AG09309 (cell line): ENCODE measurements around the gene GLE1.
"Not testable (repeated sequence)": the region's sequence is repeated elsewhere in the genome, so short reads cannot be mapped to it uniquely, and the experiment has no call there.

Experiments
- DNase-seq: peaks from one replicate; pipeline ENCODE4 v3.0.0-alpha.2; 2010; ENCODE audit warnings: low read depth
- H3K4me3 ChIP-seq: 2 replicates; pipeline ENCODE4 v1.5.1; 2011; ENCODE audit warnings: mild to moderate bottlenecking, low read depth, low read length, moderate library complexity; ENCODE audit not compliant: control insufficient read depth
- TF ChIP-seq, protein P1 (sequence below): IDR thresholded peaks from 2 replicates; pipeline ENCODE4 v1.5.1; 2011; ENCODE audit warnings: mild to moderate bottlenecking, low read depth, low read length, inconsistent platforms; ENCODE audit not compliant: insufficient read depth, control insufficient read depth; ENCODE audit errors: missing control alignments

Gene GLE1

DNA sequence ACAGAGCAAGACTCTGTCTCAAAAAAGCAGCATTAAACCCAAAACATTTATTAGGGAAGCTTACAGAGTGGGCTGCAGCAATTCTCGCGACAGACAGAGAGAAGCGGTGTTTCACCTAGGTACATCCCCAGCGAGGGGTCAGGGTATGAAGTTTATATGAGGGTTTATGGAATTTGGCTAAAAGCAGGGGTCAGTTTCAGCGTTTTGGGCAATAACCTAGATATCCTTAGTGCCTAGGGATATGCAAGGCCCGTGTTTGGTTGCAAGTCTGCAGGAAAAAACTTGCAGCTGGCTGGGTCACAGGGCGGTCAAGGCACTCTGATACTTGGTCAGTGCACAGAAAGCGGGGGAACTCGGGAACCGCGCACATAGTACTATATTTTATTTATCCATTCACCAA is 649 bp upstream of the GLE1 start:
- no peak for DNase-seq
- peak overlapping the region; percentile 58 for H3K4me3 ChIP-seq
- TF ChIP-seq, protein P1, sequence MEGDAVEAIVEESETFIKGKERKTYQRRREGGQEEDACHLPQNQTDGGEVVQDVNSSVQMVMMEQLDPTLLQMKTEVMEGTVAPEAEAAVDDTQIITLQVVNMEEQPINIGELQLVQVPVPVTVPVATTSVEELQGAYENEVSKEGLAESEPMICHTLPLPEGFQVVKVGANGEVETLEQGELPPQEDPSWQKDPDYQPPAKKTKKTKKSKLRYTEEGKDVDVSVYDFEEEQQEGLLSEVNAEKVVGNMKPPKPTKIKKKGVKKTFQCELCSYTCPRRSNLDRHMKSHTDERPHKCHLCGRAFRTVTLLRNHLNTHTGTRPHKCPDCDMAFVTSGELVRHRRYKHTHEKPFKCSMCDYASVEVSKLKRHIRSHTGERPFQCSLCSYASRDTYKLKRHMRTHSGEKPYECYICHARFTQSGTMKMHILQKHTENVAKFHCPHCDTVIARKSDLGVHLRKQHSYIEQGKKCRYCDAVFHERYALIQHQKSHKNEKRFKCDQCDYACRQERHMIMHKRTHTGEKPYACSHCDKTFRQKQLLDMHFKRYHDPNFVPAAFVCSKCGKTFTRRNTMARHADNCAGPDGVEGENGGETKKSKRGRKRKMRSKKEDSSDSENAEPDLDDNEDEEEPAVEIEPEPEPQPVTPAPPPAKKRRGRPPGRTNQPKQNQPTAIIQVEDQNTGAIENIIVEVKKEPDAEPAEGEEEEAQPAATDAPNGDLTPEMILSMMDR = no peak

DNA sequence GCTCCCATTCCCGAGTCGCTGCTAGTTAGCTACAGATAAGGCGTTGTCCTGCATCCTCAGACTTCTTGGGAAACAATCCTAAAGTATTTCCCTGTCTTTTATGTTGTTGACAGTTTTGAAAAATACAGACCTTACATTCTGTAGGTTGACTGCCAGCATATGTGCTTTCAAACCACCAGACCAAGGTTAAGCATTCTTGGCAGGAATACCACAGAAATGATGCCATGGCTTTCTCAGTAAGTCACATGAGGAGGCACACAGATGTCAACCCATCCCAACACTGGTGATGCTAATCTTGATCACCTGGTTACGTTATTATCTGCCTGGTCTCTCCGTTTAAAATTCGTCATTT is 871 bp downstream of the GLE1 start:
- H3K4me3 ChIP-seq = peak overlapping the region; percentile 58
- no peak for DNase-seq
- TF ChIP-seq, protein P1 = no peak

DNA sequence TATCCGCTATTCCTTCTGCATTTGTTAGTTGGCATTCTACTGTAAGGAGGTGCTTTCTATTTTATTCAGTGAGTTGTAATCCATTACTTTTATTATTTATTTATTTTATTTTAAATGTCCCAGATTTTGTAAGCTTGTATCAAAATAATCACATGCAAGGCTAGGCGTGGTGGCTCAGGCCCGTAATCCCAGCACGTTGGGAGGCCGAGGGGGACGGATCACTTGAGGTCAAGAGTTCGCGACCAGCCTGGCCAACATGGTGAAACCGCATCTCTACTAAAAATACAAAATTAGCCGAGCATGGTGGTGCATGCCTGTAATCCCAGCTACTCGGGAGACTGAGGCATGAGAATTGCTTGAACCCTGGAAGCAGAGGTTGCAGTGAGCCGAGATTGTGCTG is 1.4 kb downstream of the GLE1 start:
- not testable (repeated sequence) for DNase-seq, H3K4me3 ChIP-seq

- H3K4me3 ChIP-seq = no peak overlapping the region
- no peak for DNase-seq
- TF ChIP-seq, protein P1 = no peak
Measured at GRCh38 chr9:128512820-128513219, 8.3 kb downstream of the GLE1 start.

GRCh38 chr9:128521956-128522355 is 17.4 kb downstream of the GLE1 start:
- DNase-seq = no peak
- H3K4me3 ChIP-seq = no peak overlapping the region
- TF ChIP-seq, protein P1 = no peak

DNA sequence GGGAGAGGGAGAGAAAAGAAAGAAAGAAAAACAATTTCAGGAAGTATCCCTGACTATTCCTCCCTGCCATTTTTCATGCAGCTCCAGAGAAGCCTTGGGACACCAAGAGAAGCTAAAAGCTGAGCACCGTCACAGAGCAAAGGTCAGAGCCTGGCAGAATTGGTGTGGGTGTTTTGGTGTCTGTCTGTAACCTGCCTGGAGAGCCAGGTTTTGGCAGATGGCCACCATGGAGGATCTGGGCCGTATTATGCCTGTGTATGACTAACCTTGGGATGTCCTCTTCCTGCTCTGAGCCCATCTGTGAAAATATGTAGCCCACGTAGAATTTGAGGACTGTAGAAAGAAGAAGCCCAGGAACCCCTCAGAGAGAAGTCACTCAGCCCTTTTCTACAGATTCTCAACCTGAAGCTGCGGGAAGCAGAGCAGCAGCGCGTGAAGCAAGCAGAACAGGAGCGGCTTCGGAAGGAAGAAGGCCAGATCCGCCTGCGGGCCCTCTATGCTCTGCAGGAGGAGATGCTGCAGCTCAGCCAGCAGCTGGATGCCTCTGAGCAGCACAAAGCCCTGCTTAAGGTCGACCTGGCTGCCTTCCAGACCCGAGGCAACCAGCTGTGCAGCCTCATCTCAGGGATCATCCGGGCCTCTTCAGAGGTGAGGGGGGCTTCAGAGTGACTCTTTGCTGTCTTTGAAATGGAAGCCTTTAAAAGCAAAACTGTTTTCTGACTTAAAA is 18.8 kb downstream of the GLE1 start:
- TF ChIP-seq, protein P1 = no peak
- no peak overlapping the region for H3K4me3 ChIP-seq
- no peak for DNase-seq

GRCh38 chr9:128526720-128527119 is 22.2 kb downstream of the GLE1 start:
- H3K4me3 ChIP-seq = no peak overlapping the region
- no peak for DNase-seq
- TF ChIP-seq, protein P1 = no peak
